SKM-1 (cell line): ENCODE data around the gene PKIG.

Experiments used
- DNase-seq: peaks from one replicate; lab custom pipeline; 2025; ENCODE audit not compliant: unreplicated experiment; lab: John Stamatoyannopoulos, UW

Gene PKIG

DNA sequence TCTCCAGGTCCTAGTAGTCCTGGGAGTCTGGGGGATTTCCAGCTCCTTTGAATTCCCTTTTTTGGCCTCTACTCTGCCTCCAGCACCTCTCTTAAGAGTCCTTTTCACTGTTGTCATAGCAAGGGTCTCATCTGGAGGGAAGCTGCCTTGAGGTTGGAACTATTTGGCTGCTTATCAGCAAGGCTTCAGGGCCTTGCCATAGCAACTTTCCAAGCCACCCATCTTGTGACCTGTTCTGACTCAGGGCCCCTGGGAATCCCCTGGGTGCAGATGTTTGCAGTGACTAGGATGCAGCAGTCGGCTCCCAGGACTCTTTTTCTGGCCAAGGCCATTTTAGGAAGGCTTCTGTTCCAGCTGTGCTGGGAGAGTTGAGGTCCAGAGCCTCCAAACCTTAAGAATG lies 12.4 kb downstream of the PKIG start:
- DNase-seq, result no peak

DNA sequence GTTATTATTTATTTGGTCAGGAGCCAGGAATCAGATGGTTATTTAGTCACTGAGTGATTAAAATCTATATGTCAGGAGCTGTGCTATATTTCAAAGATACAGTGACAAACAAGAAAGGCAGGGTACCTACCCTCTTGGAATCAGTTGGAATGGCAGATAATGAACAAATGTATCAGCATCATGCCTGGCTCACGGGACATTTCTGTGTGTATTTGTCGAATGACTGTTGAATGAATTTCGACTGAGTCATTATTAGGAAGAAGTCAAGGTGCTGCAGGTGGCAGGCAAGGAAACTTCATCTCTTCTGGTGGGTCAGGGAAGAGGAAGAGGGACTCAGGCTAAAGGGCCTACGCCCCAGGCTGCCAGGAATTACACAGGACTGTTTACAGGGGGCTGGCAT lies 13.6 kb downstream of the PKIG start:
- no peak for DNase-seq

DNA sequence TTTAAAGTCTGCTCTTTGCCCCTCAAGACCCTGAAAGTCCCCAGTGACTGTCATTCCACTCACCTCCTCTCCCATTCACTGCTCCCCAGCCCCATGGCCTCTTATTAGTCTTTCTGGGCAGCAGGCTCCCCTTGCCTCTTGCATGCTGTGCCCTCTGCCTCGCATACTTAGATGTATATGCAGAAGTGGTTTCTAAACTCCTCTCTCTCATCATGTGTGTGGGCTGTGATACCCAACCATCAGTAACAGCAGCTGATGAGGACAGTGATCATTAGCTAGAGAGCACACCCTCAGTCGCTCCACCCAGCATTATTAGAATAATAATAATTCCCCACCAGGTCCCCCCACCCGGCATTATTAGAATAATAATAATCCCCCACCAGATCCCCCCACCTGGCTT lies 14.5 kb downstream of the PKIG start:
- DNase-seq, result no peak

DNA sequence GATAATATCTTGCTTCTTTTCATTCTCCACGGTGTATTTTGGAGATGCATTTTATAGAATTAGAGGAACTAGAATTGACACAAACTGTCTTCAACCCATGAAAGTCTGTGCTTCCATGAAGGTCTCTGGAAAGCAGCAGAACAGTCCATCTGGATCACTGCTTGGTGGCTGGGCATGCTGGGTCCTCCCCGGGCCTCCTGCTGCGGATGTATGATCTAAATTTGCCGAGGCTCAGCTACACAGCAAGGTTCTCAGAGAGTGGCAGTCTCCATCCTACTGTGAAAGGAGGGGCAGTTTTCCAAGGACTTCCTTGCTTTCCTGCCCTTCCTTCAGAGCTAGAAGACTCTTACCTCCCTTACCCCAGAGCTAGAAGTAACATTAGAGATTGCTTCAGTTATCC lies 15.1 kb downstream of the PKIG start:
- no peak for DNase-seq

DNA sequence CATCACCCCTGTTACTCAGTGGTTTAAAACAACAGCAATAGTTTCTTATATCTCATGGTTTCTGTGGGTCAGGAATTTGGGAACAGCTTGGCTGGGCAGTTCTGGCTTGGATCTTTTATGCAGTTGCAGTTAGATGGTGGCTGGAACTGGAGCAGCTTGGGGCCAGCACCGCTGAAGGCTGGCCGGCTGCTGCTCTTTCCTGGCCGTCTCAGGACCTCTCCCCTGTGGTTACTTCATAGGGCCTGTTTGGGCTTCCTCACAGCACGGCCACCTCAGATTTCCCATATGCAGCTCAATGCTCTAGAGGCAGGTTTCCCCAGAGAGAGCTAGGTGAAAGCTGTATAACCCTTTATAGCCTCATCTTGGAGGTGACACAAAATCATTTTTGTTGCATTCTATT lies 15.6 kb downstream of the PKIG start:
- DNase-seq, result no peak

DNA sequence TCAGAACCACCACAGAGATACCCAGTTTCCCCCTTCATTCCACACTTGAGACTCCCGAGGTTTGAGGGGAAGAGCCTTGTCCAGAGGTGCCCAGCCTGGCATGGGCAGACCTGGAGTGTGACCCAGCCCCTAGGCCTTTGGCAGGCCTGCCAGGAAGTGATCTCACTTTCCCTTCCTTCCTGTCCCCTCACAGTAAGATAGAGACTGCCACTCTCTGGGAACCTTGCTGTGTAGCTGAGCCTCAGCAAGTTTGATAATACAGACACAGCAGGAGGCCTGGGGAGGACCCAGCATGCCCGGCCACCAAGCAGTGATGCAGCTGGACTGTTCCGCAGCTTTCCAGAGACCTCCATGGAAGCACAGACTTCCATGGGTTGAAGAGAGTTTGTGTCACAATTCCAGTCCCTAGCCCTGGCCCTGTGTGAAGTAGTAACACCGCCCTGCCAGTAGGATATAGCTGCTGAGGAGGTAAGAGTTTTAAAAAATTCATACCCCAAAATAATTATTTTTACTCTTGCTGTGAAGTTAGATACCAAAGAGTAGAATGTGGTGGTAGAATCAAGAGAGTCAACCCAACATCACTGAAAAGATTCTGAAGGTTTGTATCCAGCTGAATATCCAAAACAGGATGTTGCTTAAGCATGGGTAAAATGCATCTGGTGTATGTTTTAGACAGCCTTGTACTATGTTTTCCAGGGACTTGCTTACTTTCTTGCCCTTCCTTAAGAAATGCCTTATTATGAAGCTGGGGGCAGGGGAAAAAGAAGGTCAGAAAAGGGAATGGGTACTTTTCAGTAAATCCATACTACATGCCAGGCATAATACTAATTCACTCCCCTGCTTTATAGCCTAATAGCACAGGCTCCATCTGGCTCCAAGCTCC lies 16.3 kb downstream of the PKIG start:
- no peak for DNase-seq

DNA sequence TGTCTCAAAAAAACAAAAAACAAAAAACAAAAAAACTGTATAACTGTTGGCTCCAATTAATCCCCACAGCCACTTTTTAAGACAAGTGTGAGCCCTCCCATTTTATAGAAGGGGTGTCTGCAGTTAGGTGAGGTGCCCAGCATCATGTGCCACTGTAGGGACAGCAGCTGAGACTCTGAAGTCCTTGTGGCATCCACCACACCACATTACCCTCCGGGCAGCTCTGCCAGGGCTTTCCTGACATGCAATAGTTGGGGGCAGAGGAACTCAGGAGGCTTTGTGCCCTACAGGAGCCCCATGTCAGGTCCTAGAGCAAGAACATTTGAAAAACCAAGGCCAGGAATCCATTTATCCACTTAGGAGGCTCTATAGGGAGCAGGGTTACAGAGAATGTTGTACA lies 17.3 kb downstream of the PKIG start:
- DNase-seq, result no peak

DNA sequence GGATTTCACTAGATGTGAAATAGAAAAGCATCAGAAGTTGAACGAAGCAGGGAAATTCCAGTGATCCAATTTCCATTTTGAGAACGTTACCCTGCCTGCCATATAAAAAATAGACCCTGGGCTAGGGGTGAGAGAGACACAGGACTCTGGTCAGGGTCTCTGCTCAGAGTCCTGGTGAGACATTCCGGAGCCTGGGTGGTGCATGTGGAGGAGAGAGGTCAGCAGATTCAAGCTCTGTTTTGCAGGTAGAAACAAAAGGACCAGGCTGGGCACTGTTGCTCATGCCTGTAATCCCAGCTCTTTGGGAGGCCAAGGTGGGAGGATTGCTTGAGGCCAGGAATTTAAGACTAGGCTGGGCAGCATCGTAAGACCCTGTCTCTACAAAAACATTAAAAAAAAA lies 17.9 kb downstream of the PKIG start:
- DNase-seq, result no peak

DNA sequence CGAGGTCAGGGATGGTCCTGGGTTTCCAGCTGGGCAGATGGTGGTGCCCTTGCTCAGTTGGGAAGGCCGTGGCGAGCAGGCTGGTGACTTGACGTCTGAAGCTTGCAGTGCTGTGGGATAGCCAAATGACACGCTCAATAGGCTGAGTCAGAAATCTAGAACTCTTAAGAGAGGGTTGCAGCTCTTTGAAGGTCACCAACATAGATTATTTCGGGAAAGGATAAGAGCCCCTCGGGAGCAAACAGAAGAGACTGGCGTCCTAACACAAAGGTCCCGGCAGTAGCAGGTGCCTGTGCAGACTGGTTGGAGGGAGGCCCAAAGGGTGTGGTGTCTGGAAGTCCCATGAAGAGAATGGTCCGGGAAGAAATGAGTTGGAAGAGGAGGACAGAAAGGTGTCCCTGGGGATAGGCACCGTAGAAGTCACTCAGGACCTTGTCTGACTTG lies 18.4 kb downstream of the PKIG start:
- DNase-seq, result no peak

DNA sequence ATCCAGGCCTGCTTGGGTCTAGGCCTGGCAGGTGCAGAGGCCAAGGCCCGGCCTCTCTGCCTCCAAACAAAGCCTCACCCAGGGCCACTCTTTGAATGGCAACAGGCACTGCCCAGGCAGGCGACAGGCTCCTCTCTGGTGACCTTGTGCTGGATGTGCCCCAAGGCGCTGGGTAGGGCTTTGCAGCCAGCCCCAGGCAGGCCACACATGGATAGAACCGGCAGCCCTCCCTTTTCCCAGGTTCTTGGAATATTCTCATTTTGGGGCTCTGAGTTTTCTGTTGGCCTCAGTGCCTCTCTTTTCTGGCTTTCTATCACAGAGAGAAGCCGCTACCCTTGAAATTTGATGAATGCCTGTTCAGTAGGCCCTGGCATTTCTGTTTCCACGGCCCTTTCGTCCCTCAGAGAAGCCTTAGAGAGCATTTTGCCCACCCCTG lies 18.9 kb downstream of the PKIG start:
- no peak for DNase-seq

DNA sequence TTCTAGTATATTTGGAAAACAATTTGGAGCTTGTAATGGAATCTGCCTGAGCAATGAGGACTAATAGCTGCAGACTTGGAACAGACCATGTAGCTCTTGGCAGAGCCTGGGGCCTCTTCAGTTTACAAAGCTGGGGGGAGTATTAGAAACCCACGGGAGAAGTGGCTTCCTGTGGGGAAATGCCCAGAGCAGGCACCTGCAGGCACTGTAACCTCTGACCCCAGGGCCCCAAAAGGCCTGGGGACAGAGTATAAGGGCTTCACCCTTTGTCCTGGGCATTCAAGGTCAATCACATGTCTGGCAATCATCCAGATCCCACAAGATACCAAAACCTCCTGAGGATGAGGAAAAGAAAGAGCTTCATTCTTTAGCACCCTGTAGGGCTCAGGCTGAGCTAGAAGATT lies 19.4 kb downstream of the PKIG start:
- DNase-seq, result no peak

DNA sequence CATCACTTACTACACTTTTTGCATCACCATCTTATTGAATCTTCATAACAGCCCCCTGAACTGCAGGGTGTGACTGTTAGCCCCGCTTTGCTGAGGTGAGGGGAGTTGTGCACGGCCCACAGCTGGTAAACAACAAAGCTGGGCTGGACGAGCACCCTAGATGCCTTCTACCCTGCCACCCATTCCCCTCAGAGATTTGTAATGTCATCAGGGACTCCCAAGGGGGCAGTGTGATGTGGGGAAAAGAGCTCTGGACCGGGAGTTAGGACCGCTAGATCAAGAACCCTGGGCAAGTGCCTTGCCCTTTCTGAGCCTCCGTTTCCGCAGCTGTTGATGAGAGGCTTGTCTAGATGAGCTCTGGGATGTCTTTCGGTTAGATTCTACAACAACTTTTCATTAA lies 20.9 kb downstream of the PKIG start:
- DNase-seq, result no peak

DNA sequence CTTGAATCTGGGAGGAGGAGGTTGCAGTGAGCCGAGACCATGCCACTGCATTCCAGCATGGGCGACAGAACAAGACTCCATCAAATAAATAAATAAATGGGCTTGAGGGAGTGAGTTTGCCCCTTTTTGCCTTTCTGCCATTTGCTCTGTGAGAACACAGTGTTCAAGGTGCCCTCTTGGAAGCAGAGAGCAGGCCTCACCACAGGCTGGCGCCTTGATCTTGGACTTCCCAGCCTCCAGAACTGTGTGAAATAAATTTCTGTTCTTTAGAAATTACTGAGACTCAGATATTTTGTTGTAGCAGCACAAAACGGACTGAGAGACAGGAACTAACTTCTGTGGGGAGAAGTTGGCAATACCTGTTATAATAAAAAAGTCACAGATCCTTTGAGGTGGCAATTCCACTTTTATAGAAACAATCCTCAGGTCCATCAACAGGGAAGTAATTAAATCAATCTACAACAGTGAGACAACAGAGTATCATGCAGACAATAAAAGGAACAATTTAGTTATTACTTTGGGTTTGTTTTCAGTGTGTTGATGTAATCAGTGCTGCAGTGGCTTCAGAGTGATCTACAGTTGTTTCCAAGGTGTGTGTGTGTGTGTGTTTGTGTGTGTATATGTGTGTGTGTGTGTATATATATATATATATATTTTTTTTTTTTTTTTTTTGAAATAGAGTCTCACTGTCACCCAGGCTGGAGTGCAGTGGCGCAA lies 24.5 kb downstream of the PKIG start:
- no peak for DNase-seq

DNA sequence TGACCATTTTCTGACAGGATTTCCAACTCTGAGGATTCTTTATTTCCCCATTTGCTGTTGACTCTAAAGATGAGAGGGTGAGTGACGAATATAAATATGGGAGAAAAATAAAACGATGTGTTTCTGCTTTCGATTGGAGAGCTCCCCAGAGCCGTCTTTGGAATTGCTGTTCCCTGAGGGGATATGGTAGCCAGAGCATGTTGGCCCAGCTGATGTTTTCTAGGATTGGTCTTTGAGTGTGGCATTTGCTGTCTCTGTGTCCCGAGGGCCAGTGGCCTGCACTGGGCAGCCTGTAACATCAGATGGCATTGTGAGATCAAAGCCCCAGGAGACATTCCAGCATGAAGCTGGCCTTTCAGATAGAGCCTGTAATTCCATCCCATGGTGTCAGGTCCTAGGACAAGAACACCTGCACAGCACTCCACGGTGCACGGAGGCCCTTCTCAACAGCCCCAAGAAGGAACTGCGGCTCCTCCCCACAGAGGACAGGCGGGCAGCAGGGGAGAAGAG lies 26.7 kb downstream of the PKIG start:
- DNase-seq, result no peak

DNA sequence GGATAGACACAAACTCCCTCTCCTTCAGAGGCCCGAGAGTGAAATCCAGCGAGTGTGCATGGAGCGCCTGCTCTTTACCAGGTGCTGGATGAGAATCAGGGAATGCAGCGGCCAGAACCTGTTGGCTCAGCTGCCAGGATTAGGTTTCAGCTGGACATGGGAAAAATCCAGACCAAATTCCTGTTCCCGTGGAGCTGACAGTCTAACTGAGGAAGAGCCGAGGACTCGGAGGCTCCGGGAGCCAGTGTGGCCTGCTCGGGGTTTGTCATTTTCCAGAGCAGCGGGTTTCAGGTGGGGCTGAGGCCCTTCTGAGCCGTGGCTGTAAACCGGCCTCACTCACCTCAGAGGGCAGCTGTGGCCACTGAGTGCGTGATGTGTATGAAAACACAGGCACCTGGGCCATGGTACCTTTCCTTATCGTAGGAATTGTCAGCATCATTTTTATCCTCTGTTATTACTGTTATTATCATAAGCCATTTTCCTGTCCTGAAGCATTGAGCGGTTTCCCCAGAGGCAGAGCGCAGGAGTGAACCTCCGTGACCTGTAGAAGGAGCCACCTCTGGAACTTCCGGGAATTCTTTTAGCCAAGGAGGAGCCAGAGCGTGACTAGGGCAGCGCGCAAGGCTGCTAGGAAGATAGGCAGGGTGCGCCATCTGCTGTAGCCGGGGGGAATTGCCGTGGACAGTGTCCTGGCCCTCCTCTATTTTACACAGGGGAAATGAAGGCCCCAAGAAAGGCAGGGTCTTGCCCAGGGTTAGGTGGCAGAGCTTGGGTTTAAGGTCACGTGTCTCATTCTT lies 27.3 kb downstream of the PKIG start:
- peak; percentile 70 for DNase-seq

DNA sequence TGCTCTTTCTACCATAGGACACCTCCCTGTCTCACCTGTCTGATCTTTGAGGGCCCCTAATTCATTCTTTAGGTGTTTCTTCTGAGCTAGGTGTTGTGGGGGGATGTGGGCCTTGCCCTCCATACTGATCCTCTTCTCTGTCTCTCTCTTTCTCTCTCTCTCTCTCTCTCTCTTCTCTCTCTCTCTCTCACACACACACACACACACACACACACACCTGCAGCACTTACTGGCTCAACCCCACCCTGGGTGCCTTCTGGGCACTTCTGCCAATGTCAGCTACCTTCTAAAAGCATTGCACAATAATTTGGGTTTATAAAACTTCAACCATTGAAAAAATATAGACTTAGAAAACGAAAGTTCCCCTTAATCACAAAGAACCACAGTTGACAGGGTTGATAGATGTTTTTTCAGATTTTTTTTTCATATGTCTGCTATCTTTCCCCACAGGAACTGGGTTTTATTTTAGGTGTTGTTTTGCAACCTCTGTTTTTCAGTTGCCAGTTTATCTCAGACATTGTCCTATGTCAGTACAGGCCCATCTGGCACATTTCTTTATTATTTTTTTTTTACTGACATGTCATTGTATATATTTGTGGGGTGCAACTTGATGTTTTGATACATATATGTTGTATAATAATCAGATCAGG lies 28.1 kb downstream of the PKIG start:
- DNase-seq, result no peak

DNA sequence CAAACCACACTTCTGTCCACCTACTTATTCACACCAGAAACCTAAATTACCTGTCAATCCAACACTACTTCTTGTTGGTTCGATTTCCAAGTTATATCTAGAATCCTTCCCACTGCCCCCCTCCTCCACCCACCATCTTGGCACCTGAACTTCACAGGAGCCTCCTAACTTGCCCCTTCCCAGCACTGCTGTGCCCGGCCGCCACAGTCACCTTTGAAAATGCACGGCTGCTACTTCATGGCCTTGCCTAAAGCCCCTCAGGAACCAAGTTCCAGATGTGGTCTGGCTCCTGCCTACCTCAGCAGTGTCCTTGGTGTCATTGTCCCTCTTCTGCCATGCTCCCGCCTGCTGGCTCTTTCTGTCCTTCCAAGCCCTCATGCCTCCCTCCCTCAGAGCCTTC lies 31.2 kb downstream of the PKIG start:
- no peak for DNase-seq

DNA sequence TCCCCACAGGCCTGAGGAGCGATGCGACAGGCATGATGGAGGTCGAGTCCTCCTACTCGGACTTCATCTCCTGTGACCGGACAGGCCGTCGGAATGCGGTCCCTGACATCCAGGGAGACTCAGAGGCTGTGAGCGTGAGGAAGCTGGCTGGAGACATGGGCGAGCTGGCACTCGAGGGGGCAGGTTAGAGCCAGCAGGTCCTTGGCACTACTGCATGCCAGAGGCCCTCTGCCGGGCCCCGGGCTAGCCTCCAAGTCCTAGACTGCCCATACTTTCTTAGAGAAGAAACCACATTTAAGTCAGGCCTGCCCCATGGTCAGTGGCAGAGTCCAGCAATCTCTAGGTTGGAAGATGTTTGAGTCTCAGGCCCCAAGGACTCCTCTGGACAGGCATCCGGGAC lies 32.1 kb downstream of the PKIG start:
- no peak for DNase-seq

DNA sequence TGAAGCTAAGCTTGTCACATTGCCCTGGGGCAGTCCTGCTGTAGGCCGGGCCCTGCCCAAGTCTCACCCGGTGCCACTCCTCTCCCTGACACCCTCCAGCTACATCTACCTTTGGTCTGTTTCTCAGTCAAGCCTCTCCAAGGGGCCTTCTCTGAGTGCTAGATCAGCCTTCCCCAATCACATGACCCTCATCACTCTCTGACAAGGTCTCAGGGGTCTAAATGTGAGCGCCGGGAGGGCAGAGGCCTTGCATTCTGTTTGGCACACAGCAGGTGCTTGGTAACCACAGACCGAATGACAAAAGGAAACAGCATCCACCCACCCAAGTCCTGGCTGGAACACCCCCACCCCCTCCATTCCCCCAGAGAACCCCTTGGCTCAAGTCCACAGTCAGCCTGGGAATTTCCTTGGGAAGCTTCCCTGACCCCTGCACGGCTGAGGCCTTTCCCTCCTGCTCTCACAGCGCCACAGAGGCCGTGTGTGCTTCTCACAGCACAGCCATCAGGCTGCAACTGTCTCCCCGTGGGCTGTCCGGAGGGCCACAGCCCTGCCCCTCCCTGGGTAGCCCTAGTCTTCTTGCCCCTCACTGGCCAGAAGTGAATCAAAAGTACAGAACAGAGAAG lies 32.9 kb downstream of the PKIG start:
- no peak for DNase-seq

DNA sequence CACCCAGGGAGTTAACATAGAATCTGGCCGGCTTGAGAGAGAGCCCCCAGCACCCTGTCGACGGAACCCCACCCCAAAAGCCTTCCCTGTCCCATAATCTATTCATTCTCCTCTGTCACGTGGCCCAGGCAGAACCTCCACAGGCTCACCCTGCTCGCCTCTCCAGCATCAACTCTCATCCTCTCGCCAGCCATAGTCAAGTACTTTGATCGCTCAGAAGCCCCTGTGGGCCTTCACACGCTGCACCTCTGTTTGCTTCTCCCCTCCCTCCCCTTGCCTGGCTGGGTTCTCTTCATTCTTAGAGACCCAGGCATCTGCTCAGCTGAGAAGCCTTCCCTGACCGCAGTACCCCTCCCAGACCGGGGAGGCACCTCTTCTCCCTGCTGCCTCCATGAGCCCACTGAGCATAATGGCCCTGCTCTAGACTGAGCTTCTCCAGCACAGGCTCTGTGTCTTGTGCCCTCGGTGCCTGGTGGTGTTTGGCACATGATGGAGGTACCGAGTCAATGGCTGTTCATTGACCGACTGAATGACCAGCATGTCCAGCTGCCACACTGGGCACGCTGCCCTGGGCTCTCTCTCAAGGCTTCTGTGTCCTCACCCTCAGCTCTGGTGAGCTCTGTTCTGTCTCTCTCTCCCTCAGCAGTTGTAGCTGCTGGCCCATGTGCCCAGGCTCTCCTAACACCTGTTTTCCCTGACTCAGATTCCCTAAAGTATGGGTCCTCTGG lies 33.7 kb downstream of the PKIG start:
- no peak for DNase-seq
